ENCODE data around the gene OBP2A. TPM values are rescaled to one million over a fixed set of nuclear protein-coding genes. Genes with fewer than 3 reads are reported as not detected.

The OBP2A gene
- total and polyA plus RNA-seq, 8 donors = not detected

GRCh38 chr9:135573124-135573523, 27.2 kb downstream of the OBP2A start:
- FAIRE-seq = no peak
- no peak for TF ChIP-seq CTCF (IDR thresholded peaks at IDR 0.05)
- WGBS, 2 donors = 37 to 58% methylated on average over 1 of the region's 1 CpG
- no peak for DNase-seq
- ATAC-seq = no peak
- Histone ChIP-seq H3K27ac (no peak overlapping the region), H3K36me3 (no peaks in the 10 kb centered on the region), H3K9me3 (no peaks in the 10 kb centered on the region), H3K4me1 (no peaks in the 10 kb centered on the region), H3K27me3 (no peaks in the 10 kb centered on the region), H3K4me3 (no peak overlapping the region)
- intact Hi-C loops (cut with DNase I) = no loop called here

- WGBS, 2 donors = 55 to 63% methylated on average over 14 of the region's 14 CpGs
- intact Hi-C loops (cut with DNase I) = no loop called here
- DNase-seq (no peak), FAIRE-seq (no peak), ATAC-seq (no peak)
- H3K27ac ChIP-seq = no peak overlapping the region
- no peaks in the 10 kb centered on the region for H3K36me3 ChIP-seq
- H3K27me3 ChIP-seq = no peaks in the 10 kb centered on the region
- no peaks in the 10 kb centered on the region for H3K4me1 ChIP-seq
- no peak for TF ChIP-seq CTCF (IDR thresholded peaks at IDR 0.05)
- no peaks in the 10 kb centered on the region for H3K9me3 ChIP-seq
- H3K4me3 ChIP-seq = no peak overlapping the region
These were observed 28.4 kb downstream of the OBP2A start for GRCh38 chr9:135574331-135574730.

- Histone ChIP-seq H3K9me3 (no peaks in the 10 kb centered on the region), H3K27me3 (no peaks in the 10 kb centered on the region), H3K4me1 (no peaks in the 10 kb centered on the region), H3K4me3 (no peak overlapping the region), H3K36me3 (no peaks in the 10 kb centered on the region), H3K27ac (no peak overlapping the region)
- ATAC-seq (no peak), FAIRE-seq (no peak), DNase-seq (no peak)
- intact Hi-C loops (cut with DNase I) = no loop called here
- no peak for TF ChIP-seq CTCF (IDR thresholded peaks at IDR 0.05)
- 66 to 78% methylated on average over 15 of the region's 15 CpGs for WGBS, 2 donors
These were observed 29.0 kb downstream of the OBP2A start for GRCh38 chr9:135574943-135575342.

- Histone ChIP-seq H3K27me3 (no peaks in the 10 kb centered on the region), H3K9me3 (no peaks in the 10 kb centered on the region), H3K4me1 (no peaks in the 10 kb centered on the region), H3K36me3 (no peaks in the 10 kb centered on the region), H3K4me3 (no peak overlapping the region), H3K27ac (no peak overlapping the region)
- DNase-seq (no peak), FAIRE-seq (no peak), ATAC-seq (no peak)
- no peak for TF ChIP-seq CTCF (IDR thresholded peaks at IDR 0.05)
- 48 to 55% methylated on average over 22 of the region's 22 CpGs for WGBS, 2 donors
- intact Hi-C loops (cut with DNase I) = no loop called here
These were observed 30.2 kb downstream of the OBP2A start for GRCh38 chr9:135575995-135576631.

- Histone ChIP-seq H3K4me1 (no peaks in the 10 kb centered on the region), H3K4me3 (no peak overlapping the region), H3K9me3 (no peaks in the 10 kb centered on the region), H3K36me3 (no peaks in the 10 kb centered on the region), H3K27me3 (no peaks in the 10 kb centered on the region), H3K27ac (no peak overlapping the region)
- intact Hi-C loops (cut with DNase I) = no loop called here
- ATAC-seq (no peak), DNase-seq (no peak), FAIRE-seq (no peak)
- 68 to 71% methylated on average over 10 of the region's 10 CpGs for WGBS, 2 donors
- TF ChIP-seq CTCF (IDR thresholded peaks at IDR 0.05) = no peak
These were observed 31.3 kb downstream of the OBP2A start for GRCh38 chr9:135577256-135577655.

All from pancreas (tissue), 10 donors.